HFF-Myc (cell line): Measurements from ENCODE around the gene ZDHHC15.
"Not testable (repeated sequence)": the region's sequence is repeated elsewhere in the genome, so short reads cannot be mapped to it uniquely, and the experiment has no call there.

ENCODE experiments used
- DNase-seq: peaks from one replicate; pipeline ENCODE4 v3.0.0-alpha.2; 2011; ENCODE audit warnings: low read depth; ENCODE audit errors: extremely low read depth
- H3K4me3 ChIP-seq: replicated peaks from 2 replicates; pipeline ENCODE4 v1.5.1; 2011; ENCODE audit warnings: low read depth, mild to moderate bottlenecking, control low read depth, low read length
- TF ChIP-seq, protein P1 (sequence below): IDR thresholded peaks from 2 replicates; pipeline ENCODE4 v1.5.1; 2012; ENCODE audit warnings: mild to moderate bottlenecking, low read depth, low read length, control low read depth; ENCODE audit errors: missing control alignments

ZDHHC15 gene, protein sequence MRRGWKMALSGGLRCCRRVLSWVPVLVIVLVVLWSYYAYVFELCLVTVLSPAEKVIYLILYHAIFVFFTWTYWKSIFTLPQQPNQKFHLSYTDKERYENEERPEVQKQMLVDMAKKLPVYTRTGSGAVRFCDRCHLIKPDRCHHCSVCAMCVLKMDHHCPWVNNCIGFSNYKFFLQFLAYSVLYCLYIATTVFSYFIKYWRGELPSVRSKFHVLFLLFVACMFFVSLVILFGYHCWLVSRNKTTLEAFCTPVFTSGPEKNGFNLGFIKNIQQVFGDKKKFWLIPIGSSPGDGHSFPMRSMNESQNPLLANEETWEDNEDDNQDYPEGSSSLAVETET

DNA sequence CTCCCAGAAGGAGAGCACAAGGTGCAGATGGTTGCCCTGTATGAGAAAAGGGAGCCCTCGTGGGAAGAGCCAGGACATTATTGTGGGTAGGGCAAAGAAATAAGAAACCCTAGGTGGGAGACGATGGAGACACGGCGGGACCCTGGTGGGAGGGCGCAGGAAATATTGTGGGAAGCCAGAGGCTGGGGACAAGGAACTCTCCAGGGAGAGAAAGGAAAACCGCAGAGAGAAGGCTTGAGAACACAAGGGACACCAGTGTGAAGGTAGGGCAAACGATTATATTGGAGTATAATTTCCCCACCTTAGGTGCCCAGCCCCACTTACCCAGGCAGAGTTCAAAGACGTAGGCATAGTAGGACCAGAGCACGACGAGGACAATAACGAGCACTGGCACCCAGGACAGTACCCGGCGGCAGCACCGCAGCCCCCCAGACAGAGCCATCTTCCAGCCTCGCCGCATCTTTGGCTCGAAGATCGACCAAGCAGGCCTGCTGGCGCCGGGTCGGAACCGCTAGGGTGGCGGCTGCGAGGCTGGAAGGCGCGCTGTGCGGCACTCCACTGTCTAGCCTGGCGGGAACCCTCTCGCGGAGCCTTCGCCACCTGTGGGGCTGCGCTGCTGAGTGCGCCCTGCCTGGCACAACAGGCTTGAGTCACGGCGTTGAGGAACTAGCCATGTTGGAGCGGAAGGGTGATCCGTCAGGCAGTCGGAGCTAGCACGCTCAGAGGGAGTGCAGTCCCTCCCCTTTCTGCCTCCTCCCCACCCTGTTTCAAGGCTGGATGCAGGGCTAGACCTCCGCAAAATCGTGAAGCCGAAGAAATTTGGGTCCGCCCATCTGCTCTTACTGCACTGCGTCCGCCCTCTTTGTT, at the start of gene ZDHHC15:
ZDHHC15 (minus strand) TSS at position 473 of the 867 bp plus-strand sequence; CDS start at position 460, 13 bp downstream.
- TF ChIP-seq, protein P1, sequence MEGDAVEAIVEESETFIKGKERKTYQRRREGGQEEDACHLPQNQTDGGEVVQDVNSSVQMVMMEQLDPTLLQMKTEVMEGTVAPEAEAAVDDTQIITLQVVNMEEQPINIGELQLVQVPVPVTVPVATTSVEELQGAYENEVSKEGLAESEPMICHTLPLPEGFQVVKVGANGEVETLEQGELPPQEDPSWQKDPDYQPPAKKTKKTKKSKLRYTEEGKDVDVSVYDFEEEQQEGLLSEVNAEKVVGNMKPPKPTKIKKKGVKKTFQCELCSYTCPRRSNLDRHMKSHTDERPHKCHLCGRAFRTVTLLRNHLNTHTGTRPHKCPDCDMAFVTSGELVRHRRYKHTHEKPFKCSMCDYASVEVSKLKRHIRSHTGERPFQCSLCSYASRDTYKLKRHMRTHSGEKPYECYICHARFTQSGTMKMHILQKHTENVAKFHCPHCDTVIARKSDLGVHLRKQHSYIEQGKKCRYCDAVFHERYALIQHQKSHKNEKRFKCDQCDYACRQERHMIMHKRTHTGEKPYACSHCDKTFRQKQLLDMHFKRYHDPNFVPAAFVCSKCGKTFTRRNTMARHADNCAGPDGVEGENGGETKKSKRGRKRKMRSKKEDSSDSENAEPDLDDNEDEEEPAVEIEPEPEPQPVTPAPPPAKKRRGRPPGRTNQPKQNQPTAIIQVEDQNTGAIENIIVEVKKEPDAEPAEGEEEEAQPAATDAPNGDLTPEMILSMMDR = no peak
- H3K4me3 ChIP-seq = no peak within 1 kb of the TSS
- DNase-seq = no peak

DNA sequence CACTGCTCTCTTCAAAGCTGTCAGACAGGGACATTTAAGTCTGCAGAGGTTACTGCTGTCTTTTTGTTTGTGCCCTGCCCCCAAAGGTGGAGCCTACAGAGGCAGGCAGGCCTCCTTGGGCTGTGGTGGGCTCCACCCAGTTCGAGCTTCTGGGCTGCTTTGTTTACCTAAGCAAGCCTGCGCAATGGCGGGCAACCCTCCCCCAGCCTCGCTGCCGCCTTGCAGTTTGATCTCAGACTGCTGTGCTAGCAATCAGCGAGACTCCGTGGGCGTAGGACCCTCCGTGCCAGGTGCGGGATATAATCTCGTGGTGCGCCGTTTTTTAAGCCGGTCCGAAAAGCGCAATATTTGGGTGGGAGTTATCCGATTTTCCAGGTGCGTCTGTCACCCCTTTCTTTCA, 37.7 kb upstream of the ZDHHC15 start:
- not testable (repeated sequence) for DNase-seq, H3K4me3 ChIP-seq

GRCh38 chrX:75547783-75548182, 24.9 kb upstream of the ZDHHC15 start:
- TF ChIP-seq, protein P1 = no peak
- no peak for DNase-seq
- H3K4me3 ChIP-seq = no peak overlapping the region

GRCh38 chrX:75546724-75547511, 24.1 kb upstream of the ZDHHC15 start:
- DNase-seq = no peak
- H3K4me3 ChIP-seq = no peak overlapping the region
- TF ChIP-seq, protein P1 = no peak

DNA sequence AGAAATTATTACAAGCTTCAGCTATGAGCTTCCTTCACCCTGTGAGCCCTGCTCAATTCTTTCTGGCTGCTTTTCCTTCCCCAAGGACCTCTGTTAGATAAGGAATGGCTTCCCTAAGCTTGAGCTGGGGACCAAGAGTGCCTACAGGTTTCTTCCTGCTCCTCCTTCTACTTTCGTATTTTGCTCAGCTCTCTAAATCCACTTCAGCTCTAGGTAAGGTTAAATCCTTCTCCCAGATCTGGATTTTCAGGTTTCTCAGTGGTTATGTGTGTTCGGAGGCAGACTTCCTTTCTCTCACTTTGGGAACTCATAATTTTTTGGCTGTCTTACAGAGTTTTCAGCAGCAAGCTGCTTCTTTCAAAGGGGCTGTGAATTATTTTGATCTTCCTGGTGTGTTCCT, 21.9 kb upstream of the ZDHHC15 start:
- TF ChIP-seq, protein P1 = no peak
- DNase-seq = no peak
- H3K4me3 ChIP-seq = no peak overlapping the region

DNA sequence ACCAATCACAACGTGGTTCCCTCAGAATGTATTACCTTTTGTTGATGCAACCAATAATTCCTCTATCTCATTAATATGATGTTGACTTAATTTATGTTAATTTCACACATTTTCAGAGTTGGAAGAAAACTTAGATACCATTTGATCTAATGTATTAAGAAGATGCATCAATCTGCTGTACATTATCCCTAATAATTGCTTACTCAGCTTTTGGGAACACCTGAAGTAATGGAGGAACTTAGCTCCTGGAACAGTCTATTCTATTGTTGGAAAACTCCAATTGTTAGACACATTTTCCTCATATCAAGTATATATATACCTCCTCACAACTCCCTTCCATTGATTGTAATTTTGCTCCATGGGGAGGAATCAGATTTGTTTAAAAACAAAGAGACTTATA, 38.9 kb downstream of the ZDHHC15 start:
- H3K4me3 ChIP-seq = no peak overlapping the region
- TF ChIP-seq, protein P1 = no peak
- no peak for DNase-seq

DNA sequence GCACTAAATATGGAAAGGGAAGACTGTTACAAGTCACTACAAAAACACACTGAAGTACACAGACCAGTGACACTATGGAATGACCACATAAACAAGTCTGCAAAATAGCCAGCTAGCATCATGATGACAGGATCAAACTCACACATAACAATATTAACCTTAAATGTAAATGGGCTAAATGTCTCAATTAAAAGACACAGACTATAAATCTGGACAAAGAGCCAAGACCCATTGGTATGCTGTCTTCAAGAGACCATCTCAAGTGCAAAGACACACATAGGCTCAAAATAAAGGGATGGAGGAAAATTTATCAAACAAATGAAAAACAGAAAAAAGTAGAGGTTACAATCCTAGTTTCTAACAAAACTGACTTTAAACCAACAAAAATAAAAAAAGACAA, 61.1 kb downstream of the ZDHHC15 start:
- H3K4me3 ChIP-seq, DNase-seq: not testable (repeated sequence)
